ENCODE measurements around the gene VSTM4.

The VSTM4 gene

GRCh38 chr10:49117376-49118070 lies 2.2 kb upstream of the VSTM4 start:
- TF ChIP-seq GATA1 (IDR thresholded peaks at IDR 0.05; ENCODE audit: low read depth, low read length), result no peak
- TF ChIP-seq POLR2A (IDR thresholded peaks at IDR 0.05; ENCODE audit: low read length), result no peak
- no peak for DNase-seq

- TF ChIP-seq POLR2A (IDR thresholded peaks at IDR 0.05; ENCODE audit: low read length), result no peak
- no peak for TF ChIP-seq GATA1 (IDR thresholded peaks at IDR 0.05; ENCODE audit: low read depth, low read length)
- DNase-seq, result no peak
Measured at GRCh38 chr10:49116509-49117375, 1.4 kb upstream of the VSTM4 start.

- DNase-seq, result no peak
- no peak for TF ChIP-seq GATA1 (IDR thresholded peaks at IDR 0.05; ENCODE audit: low read depth, low read length)
Measured at GRCh38 chr10:49115796-49116508, 630 bp upstream of the VSTM4 start.

- DNase-seq, result no peak
- no peak for TF ChIP-seq GATA1 (IDR thresholded peaks at IDR 0.05; ENCODE audit: low read depth, low read length)
Measured at GRCh38 chr10:49114718-49115014, 656 bp downstream of the VSTM4 start.

- TF ChIP-seq POLR2A (IDR thresholded peaks at IDR 0.05; ENCODE audit: low read length) (no peak), GATA1 (IDR thresholded peaks at IDR 0.05; ENCODE audit: low read depth, low read length) (no peak)
- no peak for DNase-seq
Measured at GRCh38 chr10:49113741-49114141, 1.6 kb downstream of the VSTM4 start.

- DNase-seq, result no peak
- TF ChIP-seq GATA1 (IDR thresholded peaks at IDR 0.05; ENCODE audit: low read depth, low read length), result no peak
- no peak for TF ChIP-seq POLR2A (IDR thresholded peaks at IDR 0.05; ENCODE audit: low read length)
Measured at GRCh38 chr10:49112851-49113250, 2.5 kb downstream of the VSTM4 start.

- no peak for DNase-seq
- TF ChIP-seq GATA1 (IDR thresholded peaks at IDR 0.05; ENCODE audit: low read depth, low read length) (no peak), POLR2A (IDR thresholded peaks at IDR 0.05; ENCODE audit: low read length) (no peak)
Measured at GRCh38 chr10:49112098-49112497, 3.2 kb downstream of the VSTM4 start.

- no peak for TF ChIP-seq POLR2A (IDR thresholded peaks at IDR 0.05; ENCODE audit: low read length)
- TF ChIP-seq GATA1 (IDR thresholded peaks at IDR 0.05; ENCODE audit: low read depth, low read length), result no peak
- DNase-seq, result no peak
Measured at GRCh38 chr10:49111320-49111698, 4.0 kb downstream of the VSTM4 start.

- DNase-seq, result no peak
- no peak for TF ChIP-seq POLR2A (IDR thresholded peaks at IDR 0.05; ENCODE audit: low read length)
Measured at GRCh38 chr10:49110684-49111319, 4.5 kb downstream of the VSTM4 start.

- DNase-seq, result no peak
- TF ChIP-seq GATA1 (IDR thresholded peaks at IDR 0.05; ENCODE audit: low read depth, low read length), result no peak
- no peak for TF ChIP-seq POLR2A (IDR thresholded peaks at IDR 0.05; ENCODE audit: low read length)
Measured at GRCh38 chr10:49109669-49110340, 5.5 kb downstream of the VSTM4 start.

GRCh38 chr10:49108656-49109055 lies 6.7 kb downstream of the VSTM4 start:
- TF ChIP-seq POLR2A (IDR thresholded peaks at IDR 0.05; ENCODE audit: low read length) (no peak), GATA1 (IDR thresholded peaks at IDR 0.05; ENCODE audit: low read depth, low read length) (no peak)
- no peak for DNase-seq

GRCh38 chr10:49107887-49108267 lies 7.4 kb downstream of the VSTM4 start:
- no peak for DNase-seq
- TF ChIP-seq GATA1 (IDR thresholded peaks at IDR 0.05; ENCODE audit: low read depth, low read length) (no peak), POLR2A (IDR thresholded peaks at IDR 0.05; ENCODE audit: low read length) (no peak)

- no peak for TF ChIP-seq POLR2A (IDR thresholded peaks at IDR 0.05; ENCODE audit: low read length)
- no peak for TF ChIP-seq GATA1 (IDR thresholded peaks at IDR 0.05; ENCODE audit: low read depth, low read length)
- no peak for DNase-seq
Measured at GRCh38 chr10:49107111-49107886, 8.0 kb downstream of the VSTM4 start.

All from erythroblast (primary cell).